Dendritic cell treated with granulocyte-macrophage colony-stimulating factor and Interleukin-4, amounts not matched to agents 40 ng/mL and 50 ng/mL, for 4 days (primary cell): Measurements from ENCODE around the gene HTR3B.

Source experiments
- H3K27ac Mint-ChIP-seq: one replicate; pipeline ENCODE4 v1.8.0; 2022; ENCODE audit warnings: mild to moderate bottlenecking, mixed read lengths
- H3K27me3 Mint-ChIP-seq: one replicate; pipeline ENCODE4 v1.8.0; 2022; ENCODE audit warnings: mild to moderate bottlenecking, mixed read lengths
- H3K36me3 Mint-ChIP-seq: one replicate; pipeline ENCODE4 v1.8.0; 2022; ENCODE audit warnings: low read depth, mixed read lengths
- H3K4me1 Mint-ChIP-seq: one replicate; pipeline ENCODE4 v1.8.0; 2022; ENCODE audit warnings: low read depth, mixed read lengths
- H3K4me3 Mint-ChIP-seq: one replicate; pipeline ENCODE4 v1.8.0; 2022; ENCODE audit warnings: mild to moderate bottlenecking, moderate library complexity, mixed read lengths
- H3K9me3 Mint-ChIP-seq: one replicate; pipeline ENCODE4 v1.8.0; 2022; ENCODE audit warnings: mixed read lengths
- intact Hi-C: fragments of 100-400 bp; cut with micrococcal nuclease; formaldehyde crosslinking; loops from one replicate; pipeline ENCODE4 v1.15.0; 2022

HTR3B gene

GRCh38 chr11:113992459-113993110, 88.0 kb downstream of the HTR3B start:
- H3K9me3 Mint-ChIP-seq, result no peaks in the 10 kb centered on the region
- peaks cover 15% of the 10 kb centered on the region for H3K27me3 Mint-ChIP-seq
- intact Hi-C loops, result loop anchor here (5.0 kb wide), 1 partner anchor 90 kb away; the partner anchor contains the start of gene HTR3B
- H3K36me3 Mint-ChIP-seq, result no peaks in the 10 kb centered on the region
- H3K4me1 Mint-ChIP-seq, result no peaks in the 10 kb centered on the region
- H3K4me3 Mint-ChIP-seq, result no peak overlapping the region
- H3K27ac Mint-ChIP-seq, result no peak overlapping the region

DNA sequence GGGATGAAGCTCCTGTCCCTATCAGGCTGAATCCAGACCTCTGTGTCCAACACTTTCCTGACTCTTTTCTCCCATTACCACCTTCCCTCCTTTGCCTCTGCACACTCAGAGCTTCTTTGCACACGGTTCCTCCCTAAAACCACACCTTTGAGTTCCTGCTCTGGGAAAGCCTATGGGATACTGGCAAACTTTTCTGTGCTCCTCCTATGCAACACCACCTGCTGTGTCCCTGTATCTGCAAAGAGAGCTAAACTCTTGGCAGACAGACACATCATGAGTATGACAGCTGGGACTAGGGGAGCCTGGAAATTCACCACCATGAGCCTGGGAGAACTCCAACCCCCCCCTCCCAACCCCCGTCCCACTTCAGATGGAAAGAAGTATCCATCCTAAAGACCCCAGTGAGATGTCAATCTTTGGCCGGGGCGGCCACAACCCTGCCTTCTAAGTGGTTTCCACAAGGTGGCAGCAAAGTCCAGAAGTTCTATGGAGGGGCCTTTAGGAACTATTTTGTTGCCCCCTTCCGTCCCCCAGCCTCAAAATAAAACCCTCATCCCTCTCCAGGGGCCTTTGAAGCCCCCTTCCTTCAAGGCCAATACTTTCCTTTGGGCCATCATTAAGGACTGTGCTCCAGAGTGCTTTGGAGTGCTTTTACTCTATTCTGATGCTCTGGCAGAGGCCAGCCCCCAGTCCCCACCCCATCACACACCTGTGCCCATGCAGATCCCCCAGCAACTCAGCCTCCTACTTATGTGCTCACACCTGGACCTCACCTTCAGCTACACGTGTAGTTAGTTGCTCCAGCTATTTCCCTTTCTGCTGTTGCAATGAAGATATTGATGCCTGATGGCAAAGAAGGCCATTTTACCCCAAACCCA, 89.7 kb downstream of the HTR3B start:
- Mint-ChIP-seq H3K36me3 (no peaks in the 10 kb centered on the region), H3K9me3 (no peaks in the 10 kb centered on the region), H3K4me1 (no peaks in the 10 kb centered on the region), H3K27me3 (peaks cover 15% of the 10 kb centered on the region), H3K4me3 (no peak overlapping the region), H3K27ac (no peak overlapping the region)
- intact Hi-C loops, result loop anchor here (1.0 to 5.0 kb wide), 2 partner anchors 92 to 267 kb away; partner anchors contain the start of gene HTR3B
